Ishikawa (cell line): ENCODE data around the gene PDE8A.

Source experiments
- YY1 ChIP-seq: IDR thresholded peaks from 2 replicates; pipeline ENCODE4 v1.6.1; 2012; ENCODE audit warnings: low read depth
- TF ChIP-seq, protein P1 (sequence below): IDR thresholded peaks from 2 replicates; pipeline ENCODE4 v1.6.1; 2012

DNA sequence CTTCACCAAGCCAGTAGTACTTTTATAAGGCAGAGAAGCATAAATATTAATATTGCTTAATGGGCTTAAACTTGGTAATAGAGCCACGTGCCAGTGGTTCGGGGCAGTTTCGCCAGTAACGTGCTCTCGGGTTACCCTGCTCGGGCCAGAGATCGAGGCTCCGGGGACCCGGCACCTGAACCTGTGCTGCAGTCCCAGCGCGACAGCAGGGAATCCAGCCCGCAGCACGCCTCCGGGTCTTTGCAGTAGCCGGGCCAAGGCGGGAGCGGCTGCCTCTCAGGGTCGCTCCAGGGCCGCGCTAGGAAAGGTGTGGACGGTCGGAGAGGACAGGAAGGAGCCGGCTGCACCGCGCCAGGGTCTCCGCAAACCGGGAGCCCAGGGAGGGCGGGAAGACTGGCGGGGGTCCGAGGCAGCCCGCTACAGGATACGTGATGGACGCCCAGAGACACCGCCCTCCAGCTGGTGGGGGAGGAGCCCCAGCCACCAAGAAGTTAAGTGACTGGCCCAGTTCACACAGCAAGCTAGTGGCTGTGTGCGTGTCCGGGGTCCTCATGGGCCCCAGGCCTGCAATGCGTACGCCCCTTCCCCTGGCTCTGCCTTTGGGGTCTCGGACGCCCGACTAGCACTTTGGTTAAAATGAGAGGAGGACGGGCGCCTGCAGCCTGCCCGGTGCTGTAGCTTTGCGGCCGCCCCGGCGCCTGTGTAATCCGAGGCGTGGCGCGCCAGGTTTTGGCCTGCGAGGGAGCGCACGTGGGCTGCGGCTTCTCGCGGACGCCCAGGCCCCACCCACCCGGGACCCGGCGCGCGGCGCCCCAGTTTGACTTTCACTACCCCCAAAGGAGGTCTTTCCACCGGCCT lies 1.2 kb upstream of the PDE8A start:
- TF ChIP-seq, protein P1, sequence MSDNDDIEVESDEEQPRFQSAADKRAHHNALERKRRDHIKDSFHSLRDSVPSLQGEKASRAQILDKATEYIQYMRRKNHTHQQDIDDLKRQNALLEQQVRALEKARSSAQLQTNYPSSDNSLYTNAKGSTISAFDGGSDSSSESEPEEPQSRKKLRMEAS, result peak; percentile 82
- peak; percentile 53; the same call in 1 of the 2 replicates for TF ChIP-seq YY1
